IMR-90 (cell line): Measurements from ENCODE around the gene KBTBD13. TPM values are rescaled to one million over a fixed set of nuclear protein-coding genes. Genes with fewer than 3 reads are reported as not detected.

Experiments
- ATAC-seq: fragments of 200-7000 bp; cut with Tn5 transposase; 2 replicates; pipeline ENCODE4 v1.9.1; 2020; ENCODE audit warnings: low read depth, mild to moderate bottlenecking, moderate library complexity
- BruUV-seq: library from RNA; stranded (reverse); fragments of 400-500 nt; replicated peaks from 2 replicates; lab custom pipeline; 2021; lab: Mats Ljungman, UMichigan
- CTCF ChIA-PET: fragments of 300-600 bp; formaldehyde crosslinking; extraction: SDS; loops from one replicate; lab custom pipeline; 2021; ENCODE audit warnings: antibody characterized with exemption; lab: Yijun Ruan, JAX
- POLR2A ChIA-PET: fragments of 300-600 bp; sonication (Branson Sonifier 250); formaldehyde crosslinking; loops from one replicate; lab custom pipeline; 2022; ENCODE audit warnings: antibody characterized with exemption; ENCODE audit not compliant: unreplicated experiment; lab: Charles Lee
- DNase-seq: peaks from one replicate; pipeline ENCODE4 v3.0.0; 2013
- H2AFZ ChIP-seq: replicated peaks from 2 replicates; pipeline ENCODE3; 2013; ENCODE audit warnings: low read length, mild to moderate bottlenecking; ENCODE audit not compliant: poor library complexity
- H2AK5ac ChIP-seq: 2 replicates; pipeline ENCODE4 v1.6.1; 2013; ENCODE audit warnings: low read depth, low read length, inconsistent platforms
- H2AK9ac ChIP-seq: replicated peaks from 2 replicates; pipeline ENCODE3; 2013; ENCODE audit warnings: mild to moderate bottlenecking, low read depth, low read length, moderate library complexity; ENCODE audit not compliant: poor library complexity
- H2BK120ac ChIP-seq: 2 replicates; pipeline ENCODE4 v1.6.1; 2013; ENCODE audit warnings: low read depth, low read length, inconsistent platforms
- H2BK15ac ChIP-seq: 3 replicates; pipeline ENCODE4 v1.6.1; 2013; ENCODE audit warnings: low read depth, low read length, inconsistent platforms
- H2BK20ac ChIP-seq: 2 replicates; pipeline ENCODE4 v1.6.1; 2013; ENCODE audit warnings: low read depth, mild to moderate bottlenecking, inconsistent platforms, low read length, moderate library complexity
- H2BK5ac ChIP-seq: 2 replicates; pipeline ENCODE4 v1.6.1; 2013; ENCODE audit warnings: mild to moderate bottlenecking, low read depth, low read length, inconsistent platforms; ENCODE audit not compliant: poor library complexity, severe bottlenecking
- H3K14ac ChIP-seq: replicated peaks from 2 replicates; pipeline ENCODE4 v1.6.1; 2013; ENCODE audit warnings: low read depth, low read length, inconsistent platforms
- H3K18ac ChIP-seq: 2 replicates; pipeline ENCODE4 v1.6.1; 2013; ENCODE audit warnings: low read depth, low read length, control low read depth
- H3K23ac ChIP-seq: 2 replicates; pipeline ENCODE4 v1.6.1; 2013; ENCODE audit warnings: low read depth, low read length, inconsistent platforms
- H3K27ac ChIP-seq: 2 replicates; pipeline ENCODE4 v1.5.1; 2013; ENCODE audit warnings: mild to moderate bottlenecking, control low read depth, low read length; ENCODE audit not compliant: insufficient read depth
- H3K27me3 ChIP-seq: 2 replicates; pipeline ENCODE4 v1.6.1; 2013; ENCODE audit warnings: low read length; ENCODE audit not compliant: control insufficient read depth, insufficient read depth
- H3K36me3 ChIP-seq: 2 replicates; pipeline ENCODE4 v1.6.1; 2013; ENCODE audit warnings: low read length, mixed read lengths; ENCODE audit not compliant: control insufficient read depth, insufficient read depth
- H3K4ac ChIP-seq: 2 replicates; pipeline ENCODE4 v1.6.1; 2013; ENCODE audit warnings: low read depth, low read length, inconsistent platforms
- H3K4me1 ChIP-seq: 2 replicates; pipeline ENCODE4 v1.6.1; 2013; ENCODE audit warnings: low read length, mixed read lengths; ENCODE audit not compliant: control insufficient read depth, insufficient read depth
- H3K4me2 ChIP-seq: 2 replicates; pipeline ENCODE4 v1.6.1; 2013; ENCODE audit warnings: low read depth, mild to moderate bottlenecking, control low read depth, low read length, moderate library complexity
- H3K4me3 ChIP-seq: 2 replicates; pipeline ENCODE4 v1.5.1; 2013; ENCODE audit warnings: low read depth, mild to moderate bottlenecking, control low read depth, low read length, moderate library complexity; ENCODE audit not compliant: insufficient read depth
- H3K56ac ChIP-seq: 2 replicates; pipeline ENCODE4 v1.6.1; 2013; ENCODE audit warnings: low read length, inconsistent platforms; ENCODE audit not compliant: insufficient read depth; ENCODE audit errors: extremely low read depth
- H3K79me1 ChIP-seq, 2 experiments: 2 replicates each; pipeline ENCODE4 v1.6.1; 2013; ENCODE audit warnings: low read length in 2 of 2, inconsistent platforms in 1 of 2, low read depth in 1 of 2
- H3K9ac ChIP-seq: 2 replicates; pipeline ENCODE4 v1.6.1; 2013; ENCODE audit warnings: low read depth, low read length, control low read depth
- H3K9me1 ChIP-seq: 2 replicates; pipeline ENCODE4 v1.6.1; 2013; ENCODE audit warnings: low read length, inconsistent platforms; ENCODE audit not compliant: insufficient read depth
- H3K9me3 ChIP-seq: 2 replicates; pipeline ENCODE4 v1.6.1; 2013; ENCODE audit warnings: low read length; ENCODE audit not compliant: control insufficient read depth, insufficient read depth
- H4K20me1 ChIP-seq: 2 replicates; pipeline ENCODE4 v1.6.1; 2013; ENCODE audit warnings: low read length, inconsistent platforms; ENCODE audit not compliant: insufficient read depth
- H4K5ac ChIP-seq: 2 replicates; pipeline ENCODE4 v1.6.1; 2013; ENCODE audit warnings: mild to moderate bottlenecking, low read depth, low read length, control low read depth
- H4K8ac ChIP-seq, 2 experiments: 2 replicates each; pipeline ENCODE4 v1.6.1; 2013; ENCODE audit warnings: low read depth in 2 of 2, low read length in 2 of 2, control low read depth in 1 of 2, inconsistent platforms in 1 of 2
- H4K91ac ChIP-seq: 2 replicates; pipeline ENCODE4 v1.6.1; 2013; ENCODE audit warnings: low read depth, low read length, inconsistent platforms; ENCODE audit not compliant: insufficient read depth
- CEBPB ChIP-seq: IDR thresholded peaks from 2 replicates; pipeline ENCODE4 v1.6.1; 2012; ENCODE audit warnings: low read depth, low read length, improper control_type of control experiment
- CHD1 ChIP-seq: IDR thresholded peaks from 2 replicates; pipeline ENCODE4 v1.6.1; 2012; ENCODE audit warnings: low read depth, low read length, improper control_type of control experiment
- FOS ChIP-seq: fragments of 150-350 bp; IDR thresholded peaks from 2 replicates; pipeline ENCODE4 v1.6.1; 2016; ENCODE audit warnings: low read depth, low read length
- MAFK ChIP-seq: IDR thresholded peaks from 2 replicates; pipeline ENCODE4 v1.6.1; 2012; ENCODE audit warnings: low read depth, low read length, improper control_type of control experiment
- MAZ ChIP-seq: IDR thresholded peaks from 2 replicates; pipeline ENCODE4 v1.6.1; 2012; ENCODE audit warnings: low read depth, mild to moderate bottlenecking, low read length, improper control_type of control experiment, moderate library complexity, borderline replicate concordance
- MXI1 ChIP-seq: IDR thresholded peaks from 2 replicates; pipeline ENCODE4 v1.6.1; 2012; ENCODE audit warnings: low read depth, mild to moderate bottlenecking, low read length, moderate library complexity, borderline replicate concordance
- POLR2A ChIP-seq: IDR thresholded peaks from 2 replicates; pipeline ENCODE4 v1.6.1; 2012; ENCODE audit warnings: mild to moderate bottlenecking, low read depth, low read length
- RAD21 ChIP-seq: IDR thresholded peaks from 2 replicates; pipeline ENCODE4 v1.6.1; 2012; ENCODE audit warnings: low read length, improper control_type of control experiment
- RCOR1 ChIP-seq: IDR thresholded peaks from 2 replicates; pipeline ENCODE4 v1.6.1; 2012; ENCODE audit warnings: mild to moderate bottlenecking, low read length, improper control_type of control experiment; ENCODE audit not compliant: insufficient replicate concordance
- RFX5 ChIP-seq: IDR thresholded peaks from 2 replicates; pipeline ENCODE4 v1.8.0; 2012; ENCODE audit warnings: low read depth, mild to moderate bottlenecking, low read length, moderate library complexity
- SMC3 ChIP-seq: fragments of 150-350 bp; IDR thresholded peaks from 2 replicates; pipeline ENCODE4 v1.6.1; 2016; ENCODE audit warnings: low read depth, mild to moderate bottlenecking, antibody characterized with exemption, low read length, moderate library complexity
- WGBS, 2 experiments: methylation state at CpG; one replicate each; pipeline versions ENCODE4 v1.1.5 to v1.1.7; 2013; ENCODE audit warnings: missing lambda C conversion rate in 2 of 2; ENCODE audit not compliant: insufficient read length in 1 of 2; ENCODE audit errors: extremely low coverage in 2 of 2; 5-methylcytosine and 5-hydroxymethylcytosine counted together
- dilution Hi-C: fragments of 300-500 bp; cut with HindIII; formaldehyde crosslinking; loops from one replicate; pipeline ENCODE4 v1.14.3; 2018; ENCODE audit warnings: low sequenced_read_pairs; ENCODE audit not compliant: unreplicated experiment
- in situ Hi-C: fragments of 300-500 bp; cut with MboI; formaldehyde crosslinking; loops from 3 replicates; pipeline ENCODE4 v1.14.3; 2019; ENCODE audit warnings: low sequenced_read_pairs, inconsistent platforms, mixed read lengths
- intact Hi-C: fragments of 100-400 bp; cut with micrococcal nuclease; formaldehyde crosslinking; loops from 2 replicates; pipeline ENCODE4 v1.10.0; 2022
- polyA plus RNA-seq, 3 experiments: library from polyadenylated mRNA; depleted of rRNA; stranded (reverse); fragments of >200 nt; gene quantifications; 2 replicates each; pipeline ENCODE4 v1.2.3, GENCODE V29; 2012; ENCODE audit warnings: low replicate concordance in 1 of 3
- total RNA-seq: library from RNA; depleted of rRNA; stranded (reverse); fragments of >200 nt; gene quantifications from 2 replicates; pipeline ENCODE4 v1.2.3, GENCODE V29; 2012
- TF ChIP-seq, protein P1 (sequence below): fragments of 150-350 bp; IDR thresholded peaks from 2 replicates; pipeline ENCODE4 v1.6.1; 2017; ENCODE audit warnings: mild to moderate bottlenecking, antibody characterized with exemption, low read length, low read depth
- TF ChIP-seq, protein P2 (sequence below): fragments of 150-350 bp; IDR thresholded peaks from 2 replicates; pipeline ENCODE4 v1.6.1; 2016; ENCODE audit warnings: low read depth, mild to moderate bottlenecking, low read length, moderate library complexity, borderline replicate concordance

KBTBD13 gene
- total and polyA plus RNA-seq, 2 of the 4 experiments (the other 2 are of a cell fraction): not detected

DNA sequence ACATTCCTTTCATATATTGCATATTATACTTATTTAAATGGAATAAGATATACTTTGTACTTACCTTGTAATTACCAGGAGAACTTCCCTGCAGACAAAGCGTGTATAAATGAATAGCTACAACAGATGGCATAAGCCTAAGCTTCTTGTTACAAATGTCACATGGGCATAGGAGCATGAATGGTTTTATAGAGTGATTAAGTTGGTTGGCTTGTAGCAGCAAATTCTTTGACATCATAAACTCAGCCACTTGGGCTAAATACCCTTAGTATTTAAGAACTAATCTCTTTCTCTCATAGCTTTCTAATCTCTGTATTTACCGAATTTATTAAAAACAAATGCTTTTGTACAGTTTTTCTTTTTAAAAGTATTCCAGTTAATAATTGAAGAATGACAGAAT, 38.5 kb downstream of the KBTBD13 start, which contains the start of gene UBAP1L:
TSS of gene UBAP1L (minus strand) at position 115 of the 400 bp plus-strand sequence. CDS start 8,985 bp downstream, outside the sequence.
- Histone ChIP-seq H2AFZ (no peak within 1 kb of the TSS), H4K5ac (no peak within 1 kb of the TSS), H3K27me3 (no peaks in the 10 kb centered on the region), H2AK5ac (no peak within 1 kb of the TSS), H2AK9ac (no peak within 1 kb of the TSS), H3K9me3 (no peaks in the 10 kb centered on the region), H3K9ac (no peak within 1 kb of the TSS), H3K36me3 (peaks cover 30% of the 10 kb centered on the region), H3K18ac (no peak within 1 kb of the TSS), H3K23ac (no peak within 1 kb of the TSS), H3K27ac (no peak within 1 kb of the TSS), H3K79me1 (peaks cover 8 to 9% of the 10 kb centered on the region in 2 experiments; a peak in 3 of 4 replicates), H3K4ac (no peak within 1 kb of the TSS), H3K4me1 (no peaks in the 10 kb centered on the region), H4K8ac (no peak within 1 kb of the TSS), H2BK120ac (no peak within 1 kb of the TSS), H4K91ac (no peak within 1 kb of the TSS), H2BK5ac (no peak within 1 kb of the TSS), H3K4me2 (no peak within 1 kb of the TSS), H2BK20ac (no peak within 1 kb of the TSS), H3K14ac (no peak within 1 kb of the TSS), H2BK15ac (no peak within 1 kb of the TSS), H3K9me1 (peaks cover 9% of the 10 kb centered on the region; the same call in 1 of the 2 replicates), H3K56ac (no peak within 1 kb of the TSS), H3K4me3 (no peak within 1 kb of the TSS), H4K20me1 (peaks cover 10% of the 10 kb centered on the region)
- no CpG with 5 or more reads among the region's 2 CpGs for WGBS, 2 experiments
- DNase-seq (no peak), ATAC-seq (no peak)
- dilution Hi-C loops: no loop called here
- in situ Hi-C loops: no loop called here
- ChIA-PET CTCF (no interaction called here), POLR2A (no interaction called here)
- no TSS peak for BruUV-seq
- intact Hi-C loops: loop anchor here (10.0 kb wide), 1 partner anchor 50 kb away; no protein-coding TSS in a partner anchor
- TF ChIP-seq, protein P1, sequence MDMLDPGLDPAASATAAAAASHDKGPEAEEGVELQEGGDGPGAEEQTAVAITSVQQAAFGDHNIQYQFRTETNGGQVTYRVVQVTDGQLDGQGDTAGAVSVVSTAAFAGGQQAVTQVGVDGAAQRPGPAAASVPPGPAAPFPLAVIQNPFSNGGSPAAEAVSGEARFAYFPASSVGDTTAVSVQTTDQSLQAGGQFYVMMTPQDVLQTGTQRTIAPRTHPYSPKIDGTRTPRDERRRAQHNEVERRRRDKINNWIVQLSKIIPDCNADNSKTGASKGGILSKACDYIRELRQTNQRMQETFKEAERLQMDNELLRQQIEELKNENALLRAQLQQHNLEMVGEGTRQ: no peak
- TF ChIP-seq, protein P2, sequence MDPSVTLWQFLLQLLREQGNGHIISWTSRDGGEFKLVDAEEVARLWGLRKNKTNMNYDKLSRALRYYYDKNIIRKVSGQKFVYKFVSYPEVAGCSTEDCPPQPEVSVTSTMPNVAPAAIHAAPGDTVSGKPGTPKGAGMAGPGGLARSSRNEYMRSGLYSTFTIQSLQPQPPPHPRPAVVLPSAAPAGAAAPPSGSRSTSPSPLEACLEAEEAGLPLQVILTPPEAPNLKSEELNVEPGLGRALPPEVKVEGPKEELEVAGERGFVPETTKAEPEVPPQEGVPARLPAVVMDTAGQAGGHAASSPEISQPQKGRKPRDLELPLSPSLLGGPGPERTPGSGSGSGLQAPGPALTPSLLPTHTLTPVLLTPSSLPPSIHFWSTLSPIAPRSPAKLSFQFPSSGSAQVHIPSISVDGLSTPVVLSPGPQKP: no peak
- TF ChIP-seq POLR2A: no peak
- TF ChIP-seq FOS: no peak
- no peak for TF ChIP-seq CHD1
- TF ChIP-seq RFX5: no peak
- TF ChIP-seq RAD21: no peak
- TF ChIP-seq MAZ: no peak
- TF ChIP-seq MXI1: no peak
- TF ChIP-seq SMC3: no peak
- no peak for TF ChIP-seq RCOR1
- no peak for TF ChIP-seq CEBPB
- no peak for TF ChIP-seq MAFK
